Adipocyte (in vitro differentiated cells): ENCODE data around the gene PHGDH.

Experiments
- DNase-seq: peaks from one replicate; pipeline ENCODE4 v3.0.0-alpha.2; 2015; ENCODE audit warnings: low read depth
- H3K27me3 ChIP-seq: replicated peaks from 2 replicates; pipeline ENCODE4 v1.7.0; 2013; ENCODE audit warnings: mild to moderate bottlenecking, low read length, moderate library complexity; ENCODE audit not compliant: control insufficient read depth, insufficient read depth
- H3K36me3 ChIP-seq: 2 replicates; pipeline ENCODE4 v1.7.0; 2013; ENCODE audit warnings: low read length, mild to moderate bottlenecking, moderate library complexity; ENCODE audit not compliant: control insufficient read depth, insufficient read depth, severe bottlenecking
- H3K4me1 ChIP-seq: 2 replicates; pipeline ENCODE4 v1.7.0; 2013; ENCODE audit warnings: mild to moderate bottlenecking, low read length, moderate library complexity; ENCODE audit not compliant: control insufficient read depth, insufficient read depth
- H3K4me3 ChIP-seq: 2 replicates; pipeline ENCODE4 v1.7.0; 2013; ENCODE audit warnings: mild to moderate bottlenecking, low read length, moderate library complexity
- H3K9ac ChIP-seq: 2 replicates; pipeline ENCODE4 v1.7.0; 2013; ENCODE audit warnings: mild to moderate bottlenecking, low read length, moderate library complexity
- H3K9me3 ChIP-seq: 2 replicates; pipeline ENCODE4 v1.7.0; 2013; ENCODE audit warnings: mild to moderate bottlenecking, low read length, moderate library complexity; ENCODE audit not compliant: control insufficient read depth

PHGDH gene

GRCh38 chr1:119715542-119715941, 3.8 kb downstream of the PHGDH start:
- H3K9ac ChIP-seq: no peak overlapping the region
- H3K27me3 ChIP-seq: no peaks in the 10 kb centered on the region
- H3K4me1 ChIP-seq: peaks cover 33% of the 10 kb centered on the region
- no peaks in the 10 kb centered on the region for H3K36me3 ChIP-seq
- DNase-seq: no peak
- H3K9me3 ChIP-seq: no peaks in the 10 kb centered on the region
- no peak overlapping the region for H3K4me3 ChIP-seq

- H3K9me3 ChIP-seq: no peaks in the 10 kb centered on the region
- no peak overlapping the region for H3K9ac ChIP-seq
- no peak overlapping the region for H3K4me3 ChIP-seq
- no peak for DNase-seq
- H3K27me3 ChIP-seq: no peaks in the 10 kb centered on the region
- peaks cover 17% of the 10 kb centered on the region for H3K36me3 ChIP-seq
- peaks cover 29% of the 10 kb centered on the region for H3K4me1 ChIP-seq
These were observed 6.7 kb downstream of the PHGDH start for GRCh38 chr1:119718409-119718808.

DNA sequence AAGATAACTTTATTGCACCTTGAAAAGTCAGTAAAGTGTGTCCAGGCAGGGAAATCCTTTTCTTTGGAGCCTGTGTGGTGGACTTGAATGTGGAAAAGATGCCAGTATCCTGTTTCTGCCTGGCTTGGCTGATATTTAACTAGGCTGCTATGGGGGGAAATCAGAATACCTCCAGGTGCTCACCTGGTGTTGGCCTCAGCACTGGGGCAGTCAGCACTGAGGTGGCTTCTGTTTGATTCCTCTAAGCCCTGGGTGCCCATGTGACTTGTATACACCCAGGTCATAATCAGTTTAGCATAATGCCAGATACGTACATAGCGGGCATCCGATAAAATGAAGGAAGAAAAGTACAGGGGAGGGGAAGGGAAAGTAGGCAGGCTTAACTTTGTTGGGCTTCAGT, 7.2 kb downstream of the PHGDH start:
- Histone ChIP-seq H3K4me1 (peaks cover 23% of the 10 kb centered on the region), H3K9me3 (no peaks in the 10 kb centered on the region), H3K36me3 (peaks cover 23% of the 10 kb centered on the region), H3K27me3 (no peaks in the 10 kb centered on the region), H3K4me3 (no peak overlapping the region), H3K9ac (no peak overlapping the region)
- DNase-seq: no peak

- Histone ChIP-seq H3K27me3 (no peaks in the 10 kb centered on the region), H3K4me3 (no peak overlapping the region), H3K9me3 (no peaks in the 10 kb centered on the region), H3K9ac (no peak overlapping the region), H3K4me1 (peaks cover 4% of the 10 kb centered on the region), H3K36me3 (peaks cover 39% of the 10 kb centered on the region)
- DNase-seq: no peak
These were observed 9.2 kb downstream of the PHGDH start for GRCh38 chr1:119720866-119721440.

GRCh38 chr1:119721896-119722295, 10.2 kb downstream of the PHGDH start:
- H3K27me3 ChIP-seq: no peaks in the 10 kb centered on the region
- no peaks in the 10 kb centered on the region for H3K9me3 ChIP-seq
- DNase-seq: no peak
- no peak overlapping the region for H3K9ac ChIP-seq
- no peak overlapping the region for H3K4me3 ChIP-seq
- peaks cover 3% of the 10 kb centered on the region for H3K4me1 ChIP-seq
- H3K36me3 ChIP-seq: peaks cover 47% of the 10 kb centered on the region

GRCh38 chr1:119724611-119725218, 13.0 kb downstream of the PHGDH start:
- Histone ChIP-seq H3K9me3 (no peaks in the 10 kb centered on the region), H3K36me3 (peaks cover 70% of the 10 kb centered on the region), H3K9ac (no peak overlapping the region), H3K27me3 (no peaks in the 10 kb centered on the region), H3K4me1 (peaks cover 11% of the 10 kb centered on the region), H3K4me3 (no peak overlapping the region)
- DNase-seq: no peak

DNA sequence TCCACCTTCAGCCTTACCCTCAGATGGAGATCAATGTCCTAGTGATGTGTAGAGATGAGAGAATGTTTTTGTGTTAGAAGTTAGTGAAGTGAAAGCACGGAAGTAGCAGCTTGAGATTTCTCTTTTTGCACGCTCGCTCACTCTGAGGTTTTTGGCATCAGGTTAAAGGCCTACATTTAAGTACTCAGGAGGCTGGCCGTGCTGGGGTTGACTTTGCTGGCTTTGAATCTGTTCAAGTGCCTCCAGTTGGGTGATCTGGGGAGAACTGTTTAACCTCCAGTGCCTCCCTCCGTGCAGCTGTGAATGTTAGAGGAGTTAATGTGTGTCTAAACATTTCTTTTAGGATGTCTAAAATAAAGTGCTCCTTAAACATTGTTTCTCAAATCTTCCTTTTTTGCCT, 13.9 kb downstream of the PHGDH start:
- DNase-seq: no peak
- Histone ChIP-seq H3K9me3 (no peaks in the 10 kb centered on the region), H3K4me3 (no peak overlapping the region), H3K36me3 (peaks cover 79% of the 10 kb centered on the region), H3K27me3 (no peaks in the 10 kb centered on the region), H3K9ac (no peak overlapping the region), H3K4me1 (peaks cover 11% of the 10 kb centered on the region)

DNA sequence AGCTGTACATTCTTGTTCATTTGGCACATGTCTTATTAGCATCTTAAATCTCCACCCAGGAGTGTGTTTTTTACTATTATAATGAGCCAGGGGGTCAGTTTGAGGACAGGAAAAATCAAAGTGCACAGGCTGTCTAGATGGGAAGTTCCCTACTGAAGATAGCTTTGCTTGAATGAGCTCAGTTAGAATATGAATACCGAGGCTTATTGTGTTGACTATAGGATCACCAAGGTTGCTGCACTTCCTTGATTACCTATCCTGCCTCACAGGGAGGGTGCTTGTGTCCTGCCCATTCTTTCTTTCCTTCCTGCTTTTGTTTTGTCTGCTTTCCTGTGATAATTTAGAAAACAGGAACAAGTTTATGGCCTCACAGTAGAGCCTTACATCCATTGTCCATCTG, 16.3 kb downstream of the PHGDH start:
- Histone ChIP-seq H3K4me3 (no peak overlapping the region), H3K9ac (no peak overlapping the region), H3K36me3 (peaks cover 84% of the 10 kb centered on the region), H3K4me1 (peaks cover 8% of the 10 kb centered on the region), H3K27me3 (no peaks in the 10 kb centered on the region), H3K9me3 (no peaks in the 10 kb centered on the region)
- DNase-seq: no peak

DNA sequence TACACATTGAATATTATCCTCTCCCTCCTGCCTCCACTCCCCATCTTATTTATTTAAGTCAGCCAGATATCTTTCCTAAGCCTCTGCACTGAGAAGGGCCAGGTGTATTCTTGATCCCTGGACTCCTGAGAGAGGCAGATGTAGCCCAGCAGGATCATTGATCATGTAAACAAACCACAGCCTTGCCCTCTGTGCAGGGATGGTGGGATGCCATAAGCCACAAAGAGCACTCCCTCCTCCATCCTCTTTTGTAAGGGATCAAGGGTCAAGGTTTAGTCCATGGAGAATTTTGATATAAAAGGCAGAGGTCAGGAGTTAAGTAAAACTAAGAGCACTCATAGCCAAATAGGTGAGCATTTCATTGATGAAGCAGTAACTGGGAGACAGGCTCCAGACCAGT, 17.3 kb downstream of the PHGDH start:
- Histone ChIP-seq H3K9me3 (no peaks in the 10 kb centered on the region), H3K4me1 (peaks cover 8% of the 10 kb centered on the region), H3K27me3 (no peaks in the 10 kb centered on the region), H3K4me3 (no peak overlapping the region), H3K9ac (no peak overlapping the region), H3K36me3 (peaks cover 75% of the 10 kb centered on the region)
- DNase-seq: no peak

DNA sequence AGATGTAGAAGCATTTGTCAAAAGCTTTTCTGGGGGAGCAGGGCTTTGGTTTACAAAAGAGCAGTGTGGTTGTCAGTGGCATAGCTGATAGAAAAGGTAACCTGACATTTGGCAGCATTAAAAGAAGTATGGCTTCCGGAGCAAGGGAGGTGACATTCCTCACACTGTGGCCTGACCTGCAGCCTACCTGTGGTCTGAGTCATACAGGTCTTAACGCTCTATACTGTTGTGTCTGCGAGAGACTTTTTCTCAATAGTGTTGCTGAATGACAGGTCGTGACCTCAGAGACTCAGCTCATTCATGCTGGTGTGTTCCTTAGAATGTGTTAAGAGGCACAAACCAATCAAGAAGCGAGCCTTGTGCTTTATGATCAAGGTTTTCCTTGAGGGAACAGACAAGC, 19.3 kb downstream of the PHGDH start:
- no peak overlapping the region for H3K4me3 ChIP-seq
- no peaks in the 10 kb centered on the region for H3K27me3 ChIP-seq
- H3K9ac ChIP-seq: no peak overlapping the region
- peaks cover 80% of the 10 kb centered on the region for H3K36me3 ChIP-seq
- H3K4me1 ChIP-seq: peaks cover 8% of the 10 kb centered on the region
- no peak for DNase-seq
- no peaks in the 10 kb centered on the region for H3K9me3 ChIP-seq

DNA sequence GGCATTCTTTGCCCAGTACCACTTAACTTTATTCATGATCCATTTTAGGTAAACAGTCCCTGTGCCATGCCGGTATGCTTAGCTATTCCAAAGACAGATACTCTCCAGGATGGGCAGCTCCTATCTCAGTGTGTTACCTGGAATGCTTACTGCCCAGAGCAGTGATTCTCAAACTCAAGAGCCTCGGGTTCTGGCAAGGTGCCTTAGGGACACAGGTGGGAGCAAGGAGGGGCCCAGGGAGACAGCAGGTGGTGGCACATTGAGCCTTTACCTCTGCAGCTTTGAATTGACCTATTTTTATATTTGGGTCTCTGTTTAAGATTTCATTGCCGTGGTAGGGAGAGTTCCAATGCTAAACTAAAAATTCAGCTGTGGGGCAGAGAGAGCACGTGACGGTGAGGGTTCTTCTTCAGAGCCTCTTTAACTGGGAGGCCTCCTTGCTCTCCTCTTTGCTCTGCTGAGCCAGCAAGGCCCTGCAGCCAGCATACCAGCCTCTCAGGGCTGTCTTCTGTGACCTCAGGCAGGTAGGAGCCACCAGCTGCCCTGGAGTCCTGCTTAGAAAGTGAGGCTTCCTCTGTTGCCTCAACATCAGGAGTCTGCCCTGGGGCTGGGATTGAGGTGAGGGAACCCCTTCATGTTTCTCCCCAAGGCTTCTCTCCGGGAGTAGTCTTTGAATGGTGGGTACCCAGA, 20.2 kb downstream of the PHGDH start:
- Histone ChIP-seq H3K9ac (no peak overlapping the region), H3K4me3 (no peak overlapping the region), H3K27me3 (no peaks in the 10 kb centered on the region), H3K36me3 (peaks cover 79% of the 10 kb centered on the region), H3K4me1 (peaks cover 8% of the 10 kb centered on the region), H3K9me3 (no peaks in the 10 kb centered on the region)
- DNase-seq: no peak
